Left renal pelvis (tissue), 4 donors: ENCODE results near the gene SLC22A31. TPM values are rescaled to one million over a fixed set of nuclear protein-coding genes. Genes with fewer than 3 reads are reported as not detected.

Source experiments
- DNase-seq, 4 donors: peaks; one replicate each; pipeline ENCODE4 v3.0.0-alpha.2; 2013; ENCODE audit warnings: low read depth in 4 of 4, low spot score in 3 of 4
- polyA plus RNA-seq, 4 donors: library from polyadenylated mRNA; unstranded; fragments of 120-200 nt; gene quantifications; one replicate each; pipeline ENCODE4 v1.2.1, GENCODE V29; 2013; ENCODE audit not compliant: insufficient read length in 4 of 4

SLC22A31 gene
- polyA plus RNA-seq, 4 donors = 0.40 to 1.1 (median 0.65) TPM

DNA sequence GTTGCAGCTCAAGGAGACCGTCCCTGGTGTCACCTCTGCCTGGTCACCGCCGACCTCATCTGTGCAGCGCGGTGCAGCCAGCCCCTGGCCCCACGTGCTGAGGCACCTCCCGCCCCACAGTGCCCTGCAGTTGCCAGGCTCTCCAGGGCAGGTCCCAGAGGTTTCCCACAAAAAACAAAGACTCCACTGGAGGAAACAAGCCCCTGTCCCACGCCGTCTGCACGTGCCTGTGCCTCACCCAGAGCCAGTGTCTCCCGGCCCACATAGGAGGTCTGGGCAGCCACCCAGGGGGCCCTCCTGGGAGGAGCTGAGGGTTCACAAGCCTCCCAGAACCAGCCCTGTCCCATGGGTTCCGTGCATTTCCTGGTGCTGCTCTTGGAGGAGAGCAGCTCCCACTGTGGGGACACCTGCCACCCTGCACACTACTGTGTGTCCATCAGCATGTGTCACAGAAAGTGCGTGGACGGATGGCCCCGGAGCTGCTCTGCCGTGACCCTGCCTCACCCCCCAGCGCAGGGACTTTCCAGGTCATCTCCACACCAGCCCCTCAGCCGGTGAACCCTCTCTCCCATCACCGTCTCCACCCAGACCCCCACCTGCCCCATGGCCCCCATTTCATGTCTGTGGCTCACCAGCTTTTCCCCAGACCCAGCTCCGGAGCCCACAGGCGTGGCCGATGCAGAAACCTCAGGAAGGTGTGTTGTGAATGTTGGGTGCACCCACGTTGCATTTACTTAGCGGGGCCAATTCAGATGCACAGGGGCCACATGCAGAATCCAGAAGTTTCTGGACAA lies 45.8 kb downstream of the SLC22A31 start:
- no peak for DNase-seq

GRCh38 chr16:89153848-89154271 lies 46.5 kb downstream of the SLC22A31 start:
- DNase-seq = no peak

DNA sequence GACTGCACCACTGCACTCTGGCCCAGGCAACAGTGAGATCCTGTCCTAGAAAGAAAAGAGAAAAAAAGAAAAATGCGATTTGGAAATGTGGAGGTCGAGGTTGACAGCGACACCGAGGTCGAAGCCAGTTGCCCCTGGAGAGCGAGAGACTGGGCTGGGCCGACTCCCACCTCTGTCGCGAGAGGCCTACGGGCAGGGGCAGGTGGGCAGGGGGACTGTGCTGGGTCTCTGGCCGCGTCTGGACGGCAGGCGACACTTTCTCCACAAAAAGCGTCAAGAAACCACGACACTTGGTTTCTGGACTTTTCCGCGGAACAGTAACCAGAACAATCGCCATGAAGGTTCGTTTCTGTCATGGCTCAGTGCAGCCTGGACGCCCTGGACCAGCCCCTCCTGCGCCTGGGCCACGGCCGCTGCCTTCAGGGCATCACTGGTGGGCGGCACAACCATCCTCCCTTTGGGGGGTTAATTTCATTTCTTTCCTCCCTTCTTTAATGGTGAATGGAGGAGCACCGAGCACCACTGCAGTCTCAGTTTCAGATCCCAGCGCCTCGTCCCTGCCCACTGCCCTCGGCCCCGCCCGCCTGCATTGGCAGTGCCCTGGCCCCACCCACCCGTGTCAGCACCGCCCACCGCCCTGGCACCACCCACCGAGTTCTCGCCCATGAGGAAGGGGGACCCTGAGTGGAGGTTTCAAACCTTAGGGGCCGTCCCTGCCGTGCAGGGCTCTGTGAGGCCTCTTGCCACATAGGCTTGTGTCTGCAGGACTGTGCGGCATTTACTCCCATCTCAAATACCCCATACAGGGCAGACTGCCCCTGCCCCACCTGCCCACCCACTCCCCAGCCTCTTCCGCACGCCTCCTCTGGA lies 47.3 kb downstream of the SLC22A31 start:
- DNase-seq = no peak

DNA sequence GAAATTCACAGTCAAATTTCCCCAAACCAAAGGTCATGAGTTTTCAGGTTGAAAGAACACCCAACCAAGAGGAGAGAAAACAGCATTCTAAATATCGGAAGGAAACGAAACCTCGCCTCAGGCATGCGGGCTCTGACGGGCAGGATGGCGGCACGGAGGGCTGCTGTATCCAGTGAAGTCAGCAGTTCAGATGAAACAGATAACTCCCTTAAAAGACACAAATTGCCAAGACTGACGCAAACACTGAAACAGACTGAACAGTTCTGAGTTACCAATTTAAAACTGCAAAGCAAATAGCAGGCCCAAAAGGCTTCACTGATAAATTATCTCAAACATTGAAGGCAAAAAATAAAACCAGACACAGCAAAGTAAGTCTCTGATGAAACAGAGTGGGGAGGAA lies 49.4 kb downstream of the SLC22A31 start:
- no peak for DNase-seq

GRCh38 chr16:89150090-89150835 lies 50.1 kb downstream of the SLC22A31 start:
- DNase-seq = no peak

DNA sequence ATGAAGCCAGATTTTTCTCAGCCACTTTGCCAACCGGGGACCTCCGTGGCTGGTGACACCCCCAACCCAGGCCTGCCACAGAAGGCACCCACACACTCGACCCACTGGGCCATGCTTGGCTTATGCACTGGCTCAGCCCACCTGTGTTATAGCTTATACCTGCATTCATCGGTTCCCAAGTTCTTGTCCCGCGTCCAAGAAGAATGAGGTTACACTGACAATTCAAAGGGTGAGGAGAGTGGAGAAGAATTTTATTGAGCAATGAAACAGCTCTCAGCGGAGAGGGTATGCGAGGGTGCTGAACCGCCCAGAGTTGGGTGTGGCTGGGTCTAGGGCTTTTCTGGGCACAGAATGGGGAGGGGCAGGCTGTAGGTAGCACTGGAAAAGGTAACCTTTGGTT lies 51.0 kb downstream of the SLC22A31 start:
- DNase-seq = no peak

DNA sequence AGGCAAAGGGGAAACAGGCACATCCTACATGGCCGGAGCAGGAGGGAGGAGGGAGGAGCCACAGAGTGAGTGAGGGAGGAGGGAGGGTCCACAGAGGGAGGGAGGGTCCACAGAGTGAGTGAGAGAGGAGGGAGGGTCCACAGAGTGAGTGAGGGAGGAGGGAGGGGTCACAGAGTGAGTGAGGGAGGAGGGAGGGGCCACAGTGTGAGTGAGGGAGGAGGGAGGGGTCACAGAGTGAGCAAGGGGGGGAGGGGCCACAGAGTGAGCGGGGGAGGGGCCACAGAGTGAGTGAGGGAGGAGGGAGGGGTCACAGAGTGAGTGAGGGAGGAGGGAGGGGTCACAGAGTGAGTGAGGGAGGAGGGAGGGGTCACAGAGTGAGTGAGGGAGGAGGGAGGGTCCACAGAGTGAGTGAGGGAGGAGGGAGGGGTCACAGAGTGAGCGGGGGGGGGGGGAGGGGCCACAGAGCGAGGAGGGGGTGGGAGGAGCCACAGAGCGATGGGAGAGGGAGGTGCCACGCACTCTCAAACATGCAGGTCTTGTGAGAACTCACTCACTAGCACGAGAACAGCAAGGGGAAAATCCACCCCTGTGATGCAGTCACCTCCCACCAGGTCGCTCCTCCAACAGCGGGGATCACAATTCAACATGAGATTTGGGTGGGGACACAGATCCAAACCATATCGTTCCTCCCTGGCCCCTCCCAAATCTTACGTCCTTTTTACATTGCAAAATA lies 53.1 kb downstream of the SLC22A31 start:
- DNase-seq = no peak

- no peak for DNase-seq
Measured at GRCh38 chr16:89146211-89147005, 53.9 kb downstream of the SLC22A31 start.

Other genes with a start within 250 kb of the SLC22A31 start
- 1 to 10 TPM; 2.7 to 3.5 (median 3.2) TPM for gene CBFA2T3, start 223.3 kb downstream of the SLC22A31 start, polyA plus RNA-seq
- 10 to 100 TPM; 19.4 to 39.5 (median 28.8) TPM for gene ACSF3, start 106.7 kb downstream of the SLC22A31 start, polyA plus RNA-seq
- gene CDH15, start 28.8 kb downstream of the SLC22A31 start, polyA plus RNA-seq = 1 to 10 TPM; 1.5 to 3.5 (median 2.2) TPM
- gene ZNF778, start 17.2 kb upstream of the SLC22A31 start, polyA plus RNA-seq = 1 to 10 TPM; 5.0 to 6.1 (median 5.3) TPM